GM12892 (cell line): ENCODE measurements around the gene P3H2.

ENCODE experiments used
- DNase-seq: peaks from one replicate; pipeline ENCODE4 v3.0.0; 2011; ENCODE audit not compliant: insufficient read length
- FAIRE-seq: peaks from 2 replicates; lab custom pipeline; 2011; peaks lifted over from hg19 to GRCh38; lab: Jason Lieb, UNC
- POLR2A ChIP-seq: IDR thresholded peaks from 2 replicates; pipeline ENCODE4 v1.6.1; 2011; ENCODE audit warnings: low read depth, low read length, control low read depth
- POLR2AphosphoS5 ChIP-seq: IDR thresholded peaks from 2 replicates; pipeline ENCODE4 v1.6.1; 2011; ENCODE audit warnings: low read depth, low read length, control low read depth
- TAF1 ChIP-seq: IDR thresholded peaks from 2 replicates; pipeline ENCODE4 v1.6.1; 2011; ENCODE audit warnings: low read depth, mild to moderate bottlenecking, control low read depth, low read length, borderline replicate concordance

Gene P3H2

GRCh38 chr3:190119461-190120268, 1.0 kb downstream of the P3H2 start:
- no peak for DNase-seq
- peak; percentile 84 for FAIRE-seq
- TF ChIP-seq POLR2AphosphoS5 (peak; percentile 20; the same call in 1 of the 2 replicates), POLR2A (no peak)

- DNase-seq (no peak), FAIRE-seq (peak; percentile 77)
- TF ChIP-seq TAF1 (no peak), POLR2AphosphoS5 (no peak), POLR2A (no peak)
These were observed 2.3 kb downstream of the P3H2 start for GRCh38 chr3:190118438-190118837.

DNA sequence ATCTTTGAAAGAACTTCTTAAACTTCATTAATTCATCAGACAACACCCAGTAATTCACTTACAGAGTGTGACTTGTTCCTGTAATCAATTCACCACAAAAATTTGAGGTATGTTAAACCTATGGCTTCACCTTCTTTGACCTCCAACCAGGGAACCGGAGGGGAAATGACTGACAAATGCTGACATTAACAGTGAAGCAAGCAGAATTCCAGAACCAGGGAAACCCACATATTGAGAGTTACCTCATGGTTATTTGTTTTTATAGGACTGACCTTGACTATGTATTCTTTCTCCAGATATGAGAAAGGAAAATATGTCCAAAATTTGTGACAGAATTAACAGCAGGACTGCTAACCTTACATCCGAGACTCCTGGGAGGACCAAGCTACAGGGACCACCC, 2.7 kb downstream of the P3H2 start:
- FAIRE-seq (peak; percentile 14), DNase-seq (no peak)
- TF ChIP-seq POLR2AphosphoS5 (no peak), TAF1 (no peak), POLR2A (no peak)

- TF ChIP-seq POLR2AphosphoS5 (no peak), TAF1 (no peak), POLR2A (no peak)
- DNase-seq (no peak), FAIRE-seq (peak; percentile 75)
These were observed 4.1 kb downstream of the P3H2 start for GRCh38 chr3:190116551-190117067.

DNA sequence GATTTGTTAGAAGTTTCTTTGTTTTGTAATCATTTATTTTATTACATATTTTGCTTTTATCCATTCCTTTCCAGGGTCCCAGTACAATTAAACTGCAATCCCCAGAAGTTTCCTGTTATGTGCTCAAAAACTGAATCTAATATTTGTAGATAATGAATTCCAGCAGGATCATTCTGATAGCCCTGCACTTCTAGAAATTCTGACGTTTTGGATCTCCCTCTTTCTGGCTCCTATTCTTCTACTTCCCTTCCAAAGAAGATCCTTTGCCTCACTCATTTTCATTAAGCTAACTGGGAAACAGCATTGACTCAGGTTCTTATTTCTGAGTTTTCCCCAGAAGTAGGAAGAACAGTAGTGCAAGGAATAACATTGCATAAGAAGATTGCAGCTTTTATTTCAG, 9.9 kb downstream of the P3H2 start:
- no peak for DNase-seq
- FAIRE-seq = no peak
- TF ChIP-seq TAF1 = no peak
- TF ChIP-seq POLR2AphosphoS5 = no peak
- TF ChIP-seq POLR2A = no peak

- peak; percentile 74 for FAIRE-seq
- TF ChIP-seq POLR2A (no peak), POLR2AphosphoS5 (no peak), TAF1 (no peak)
These were observed 11.3 kb downstream of the P3H2 start for GRCh38 chr3:190109441-190109840.

DNA sequence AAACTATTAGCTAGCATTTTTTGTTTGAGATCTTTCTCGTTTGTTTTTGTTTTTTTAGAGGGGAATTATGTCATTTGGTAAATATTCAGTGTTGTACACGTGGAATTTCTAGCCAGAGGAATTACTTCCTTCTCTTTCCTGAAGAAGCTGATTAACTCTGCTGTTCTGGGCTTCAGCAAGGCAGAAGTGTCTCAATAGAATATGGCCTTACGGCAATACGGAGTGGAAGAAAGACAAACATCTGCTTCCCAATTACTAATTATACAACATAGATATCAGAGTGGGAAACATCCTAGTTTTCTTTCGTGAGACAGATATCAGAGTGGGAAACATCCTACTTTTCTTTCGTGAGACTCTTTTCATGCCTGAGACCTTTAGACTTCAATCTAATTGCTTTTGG, 11.9 kb downstream of the P3H2 start:
- TF ChIP-seq POLR2AphosphoS5 = no peak
- no peak for TF ChIP-seq TAF1
- no peak for TF ChIP-seq POLR2A
- DNase-seq = no peak
- peak; percentile 66 for FAIRE-seq

More at GRCh38 chr3:190109441-190109840, 11.3 kb downstream of the P3H2 start:
- DNase-seq = no peak

DNA sequence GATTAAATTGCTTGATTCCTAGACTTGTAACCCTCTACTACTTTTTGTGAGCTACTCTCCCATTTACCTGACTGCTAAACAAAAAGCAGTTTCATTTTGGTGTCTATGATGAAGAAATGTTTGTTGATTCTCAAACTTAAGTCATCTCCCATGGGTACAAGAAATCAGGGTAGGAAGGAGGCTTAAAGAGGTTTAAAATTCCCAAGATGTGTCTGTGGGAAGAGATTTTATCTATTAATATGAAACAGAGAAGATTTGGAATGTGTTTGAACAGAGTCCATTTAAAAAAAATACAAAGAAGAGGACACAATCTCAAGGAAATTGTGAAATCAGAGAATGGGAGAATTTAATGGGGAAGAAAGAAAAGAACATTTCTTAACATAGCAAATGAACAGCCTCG, 14.8 kb downstream of the P3H2 start:
- FAIRE-seq (no peak), DNase-seq (no peak)
- TF ChIP-seq POLR2AphosphoS5 (no peak), TAF1 (no peak), POLR2A (no peak)

DNA sequence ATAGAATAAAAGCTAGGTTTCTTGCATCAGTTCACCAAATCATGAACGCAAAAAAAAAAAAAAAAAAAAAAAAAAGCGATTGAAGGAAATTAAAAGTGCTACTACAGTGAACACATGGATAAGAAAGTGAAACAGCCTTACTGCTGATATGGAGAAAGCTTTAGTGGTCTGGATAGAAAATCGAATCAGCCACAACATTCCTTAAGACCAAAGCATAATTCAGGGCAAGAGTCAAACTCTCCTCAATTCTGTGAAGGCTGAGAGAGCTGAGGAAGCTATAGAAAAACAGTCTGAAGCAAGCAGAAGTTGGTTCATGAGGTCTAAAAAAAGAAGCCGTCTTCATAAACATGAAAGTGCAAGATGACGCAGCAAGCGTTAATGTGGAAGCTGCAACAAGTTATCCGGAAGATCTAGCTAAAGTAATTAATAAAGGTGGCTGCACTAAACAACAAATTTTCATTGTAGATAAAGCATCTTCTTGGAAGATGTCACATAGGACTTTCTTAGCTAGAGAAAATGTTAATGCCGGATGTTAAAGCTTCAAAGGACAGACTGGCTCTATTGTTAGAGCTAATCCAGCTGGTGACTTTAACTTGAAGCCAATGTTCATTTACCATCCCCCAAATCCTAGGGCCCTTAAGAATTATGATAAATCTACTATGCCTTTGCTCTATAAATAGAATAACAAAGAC, 19.2 kb downstream of the P3H2 start:
- DNase-seq = no peak
- FAIRE-seq = peak; percentile 89
- TF ChIP-seq POLR2AphosphoS5 (peak; percentile 27; the same call in 1 of the 2 replicates), POLR2A (no peak)

GRCh38 chr3:190099099-190099498, 21.6 kb downstream of the P3H2 start:
- DNase-seq (no peak), FAIRE-seq (no peak)
- TF ChIP-seq POLR2AphosphoS5 = no peak
- TF ChIP-seq POLR2A = no peak
- no peak for TF ChIP-seq TAF1

DNA sequence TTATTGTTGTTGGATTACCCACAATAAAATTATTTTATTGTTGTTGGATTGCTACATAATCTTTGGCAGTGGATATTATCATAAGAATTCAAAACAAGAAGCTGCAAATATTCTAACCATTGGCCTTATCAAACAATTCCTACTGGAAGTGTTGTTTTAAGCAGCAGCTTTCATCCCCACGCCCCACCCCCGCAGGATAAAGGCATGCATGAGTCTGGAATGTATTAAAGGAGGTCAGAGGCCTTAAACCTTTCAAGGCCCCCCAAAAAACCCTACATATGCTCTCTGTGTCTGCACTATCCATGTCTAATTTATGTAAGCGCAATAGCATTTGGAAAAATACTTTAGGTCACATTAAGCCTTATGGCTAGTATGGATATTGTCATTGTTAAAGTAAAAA, 23.1 kb downstream of the P3H2 start:
- DNase-seq = no peak
- FAIRE-seq = peak; percentile 78
- no peak for TF ChIP-seq TAF1
- no peak for TF ChIP-seq POLR2AphosphoS5
- no peak for TF ChIP-seq POLR2A

- FAIRE-seq (peak; percentile 98), DNase-seq (no peak)
- TF ChIP-seq POLR2AphosphoS5 (no peak), POLR2A (no peak), TAF1 (no peak)
These were observed 23.7 kb downstream of the P3H2 start for GRCh38 chr3:190097025-190097424.
